Stimulated activated naive CD8-positive, alpha-beta T cell treated with anti-CD3 and anti-CD28 coated beads, Interleukin-15, Interleukin-2, amounts not matched to agents 100 ng/mL and 50 ng/mL, for 24 hours (primary cell): ENCODE results near the gene KLK6.

Experiments
- H3K27ac Mint-ChIP-seq: one replicate; pipeline ENCODE4 v1.8.0; 2021; ENCODE audit warnings: mild to moderate bottlenecking, mixed read lengths
- H3K27me3 Mint-ChIP-seq: one replicate; pipeline ENCODE4 v1.8.0; 2021; ENCODE audit warnings: mixed read lengths
- H3K36me3 Mint-ChIP-seq: one replicate; pipeline ENCODE4 v1.8.0; 2021; ENCODE audit warnings: low read depth, mixed read lengths
- H3K4me1 Mint-ChIP-seq: one replicate; pipeline ENCODE4 v1.8.0; 2021; ENCODE audit warnings: low read depth, mixed read lengths
- H3K4me3 Mint-ChIP-seq: one replicate; pipeline ENCODE4 v1.8.0; 2021; ENCODE audit warnings: mild to moderate bottlenecking, mixed read lengths
- H3K9me3 Mint-ChIP-seq: one replicate; pipeline ENCODE4 v1.8.0; 2021; ENCODE audit warnings: mixed read lengths

KLK6 gene

DNA sequence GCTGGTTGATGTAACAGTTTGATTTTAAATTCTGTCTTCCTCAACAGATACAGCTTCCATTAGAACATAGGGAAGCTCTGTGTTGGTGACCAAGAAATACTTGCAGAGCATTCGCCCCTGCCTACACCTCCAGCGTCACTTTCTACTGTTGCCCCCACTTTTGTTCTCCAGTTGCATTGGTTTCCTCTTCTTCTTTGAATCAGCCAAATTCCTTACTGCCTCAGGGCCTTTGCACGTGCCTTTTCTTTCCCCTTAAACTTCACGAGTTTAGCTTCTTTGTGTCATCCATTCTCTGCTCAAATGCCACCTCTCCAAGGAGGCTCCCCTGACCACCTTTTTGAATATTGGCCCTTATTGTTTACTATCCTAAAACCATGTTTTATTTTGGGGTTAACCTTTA is 22.3 kb downstream of the KLK6 start:
- Mint-ChIP-seq H3K9me3 (peaks cover 2% of the 10 kb centered on the region), H3K36me3 (no peaks in the 10 kb centered on the region), H3K4me1 (no peaks in the 10 kb centered on the region), H3K27me3 (peaks cover 23% of the 10 kb centered on the region), H3K4me3 (no peak overlapping the region), H3K27ac (no peak overlapping the region)

DNA sequence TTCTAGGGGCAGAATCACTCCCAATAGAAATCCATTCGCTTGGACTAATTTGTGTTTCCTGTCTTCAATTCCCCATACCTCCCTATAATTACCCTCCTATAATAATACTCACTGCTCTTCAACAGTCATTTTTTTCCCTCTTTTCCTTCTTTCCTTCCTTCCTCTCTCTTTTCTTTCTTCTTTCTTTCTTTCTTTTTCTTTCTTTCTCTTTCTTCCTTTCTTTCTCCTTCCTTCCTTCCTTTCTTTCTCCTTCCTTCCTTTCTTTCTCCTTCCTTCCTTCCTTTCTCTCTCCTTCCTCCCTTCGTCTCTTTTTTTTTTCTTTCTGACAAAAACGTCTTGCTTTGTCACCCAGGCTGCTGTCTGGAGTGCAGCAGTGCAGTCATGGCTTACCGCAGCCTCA is 24.6 kb downstream of the KLK6 start:
- peaks cover 33% of the 10 kb centered on the region for H3K27me3 Mint-ChIP-seq
- no peak overlapping the region for H3K4me3 Mint-ChIP-seq
- no peaks in the 10 kb centered on the region for H3K36me3 Mint-ChIP-seq
- H3K9me3 Mint-ChIP-seq: peaks cover 5% of the 10 kb centered on the region
- H3K27ac Mint-ChIP-seq: no peak overlapping the region
- H3K4me1 Mint-ChIP-seq: no peaks in the 10 kb centered on the region

- Mint-ChIP-seq H3K36me3 (no peaks in the 10 kb centered on the region), H3K27me3 (peaks cover 35% of the 10 kb centered on the region), H3K4me3 (no peak overlapping the region), H3K27ac (no peak overlapping the region), H3K4me1 (no peaks in the 10 kb centered on the region), H3K9me3 (peaks cover 5% of the 10 kb centered on the region)
These were observed 26.1 kb downstream of the KLK6 start for GRCh38 chr19:50943074-50943828.

DNA sequence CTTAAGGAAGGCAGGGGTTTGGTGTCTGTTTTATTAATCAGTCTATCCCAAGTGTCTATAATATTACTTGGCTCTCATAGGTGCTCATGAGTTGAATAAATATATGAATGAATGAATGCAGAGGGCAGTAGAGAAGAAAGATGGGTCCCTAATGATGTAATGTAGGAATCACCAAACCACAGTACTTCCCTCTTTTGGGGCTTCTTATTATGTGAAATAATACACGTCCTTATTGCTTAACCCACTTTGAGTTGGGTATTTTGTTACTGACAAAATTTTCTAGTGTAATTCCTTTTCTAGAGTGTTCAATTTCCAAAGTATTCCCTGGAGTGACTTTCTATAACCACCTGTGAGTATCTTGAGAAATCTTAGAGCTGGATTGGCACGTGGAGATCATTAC is 29.8 kb downstream of the KLK6 start:
- Mint-ChIP-seq H3K27ac (no peak overlapping the region), H3K4me3 (no peak overlapping the region), H3K27me3 (peaks cover 24% of the 10 kb centered on the region), H3K9me3 (peaks cover 5% of the 10 kb centered on the region), H3K36me3 (no peaks in the 10 kb centered on the region), H3K4me1 (no peaks in the 10 kb centered on the region)

DNA sequence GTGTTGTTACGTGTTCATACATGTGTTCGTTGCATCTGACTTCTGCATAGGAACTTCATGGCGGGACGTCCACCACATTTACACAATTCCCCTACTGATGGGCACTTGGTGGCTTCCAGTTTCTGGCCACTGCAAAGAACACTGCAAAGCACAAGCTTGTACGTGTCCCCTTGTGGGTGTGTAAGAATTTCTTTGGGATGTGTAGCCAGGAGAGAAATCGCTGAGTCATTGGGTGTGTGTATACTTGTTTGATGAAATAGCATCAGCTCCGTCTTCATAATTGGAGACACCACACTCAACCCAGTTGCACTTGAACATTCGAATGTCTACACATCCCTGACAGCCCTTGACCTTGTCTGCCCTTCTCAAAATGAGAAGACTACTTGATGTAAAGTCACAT is 35.8 kb downstream of the KLK6 start:
- H3K9me3 Mint-ChIP-seq: no peaks in the 10 kb centered on the region
- no peak overlapping the region for H3K4me3 Mint-ChIP-seq
- peaks cover 23% of the 10 kb centered on the region for H3K27me3 Mint-ChIP-seq
- H3K27ac Mint-ChIP-seq: no peak overlapping the region
- H3K4me1 Mint-ChIP-seq: no peaks in the 10 kb centered on the region
- no peaks in the 10 kb centered on the region for H3K36me3 Mint-ChIP-seq

DNA sequence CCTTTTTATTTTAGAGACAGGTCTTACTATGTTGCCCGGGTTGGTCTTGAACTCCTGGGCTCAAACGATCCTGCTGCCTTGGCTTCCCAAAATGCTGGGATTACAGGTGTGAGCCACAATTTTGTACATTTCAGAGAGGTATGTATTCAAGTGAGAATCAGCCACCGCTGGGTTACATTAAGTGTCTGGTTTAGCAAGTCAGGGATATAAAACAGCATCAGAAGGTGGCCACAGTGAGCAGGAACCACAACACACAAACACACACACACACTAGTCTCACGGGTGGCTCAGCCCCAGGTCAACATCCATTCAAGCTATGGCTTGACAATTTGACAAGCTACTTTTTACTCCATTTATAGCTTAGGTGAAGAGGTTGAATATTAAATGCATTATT is 36.7 kb downstream of the KLK6 start:
- peaks cover 27% of the 10 kb centered on the region for H3K27me3 Mint-ChIP-seq
- no peak overlapping the region for H3K4me3 Mint-ChIP-seq
- H3K4me1 Mint-ChIP-seq: no peaks in the 10 kb centered on the region
- H3K27ac Mint-ChIP-seq: no peak overlapping the region
- H3K36me3 Mint-ChIP-seq: no peaks in the 10 kb centered on the region
- H3K9me3 Mint-ChIP-seq: no peaks in the 10 kb centered on the region

DNA sequence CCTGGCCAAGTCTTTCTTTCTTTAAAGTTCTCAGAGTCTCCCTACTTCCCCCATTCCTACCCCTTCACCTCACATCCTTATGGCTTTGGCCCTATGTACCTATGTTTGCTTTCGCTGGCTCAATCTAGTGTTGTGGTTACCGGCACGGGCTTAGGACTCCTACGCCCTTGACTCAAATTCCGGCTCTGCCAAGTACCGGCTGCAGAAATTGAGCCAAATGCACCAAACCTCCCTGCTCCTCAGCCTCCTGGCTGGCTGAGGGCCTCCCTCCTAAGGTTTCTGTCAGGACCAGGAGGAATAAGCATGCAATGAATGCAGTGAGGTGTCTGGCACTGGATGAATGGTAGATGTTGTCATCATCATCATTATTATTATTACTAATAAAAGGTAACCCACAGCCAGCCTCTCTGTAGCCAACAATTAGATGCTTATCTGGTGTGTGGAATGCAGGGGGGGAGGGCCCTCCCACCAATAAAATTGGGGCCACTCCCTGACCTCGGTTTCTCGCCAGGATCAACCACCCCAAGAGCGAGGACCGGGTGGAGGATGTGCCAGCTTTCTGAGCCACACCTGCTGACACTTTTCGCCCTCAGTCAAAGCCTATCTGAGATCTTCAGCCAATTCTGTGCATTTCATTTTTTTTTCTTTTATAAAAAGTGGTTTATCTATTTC is 37.2 kb downstream of the KLK6 start:
- Mint-ChIP-seq H3K4me1 (no peaks in the 10 kb centered on the region), H3K4me3 (no peak overlapping the region), H3K36me3 (no peaks in the 10 kb centered on the region), H3K9me3 (no peaks in the 10 kb centered on the region), H3K27me3 (peaks cover 31% of the 10 kb centered on the region), H3K27ac (no peak overlapping the region)

DNA sequence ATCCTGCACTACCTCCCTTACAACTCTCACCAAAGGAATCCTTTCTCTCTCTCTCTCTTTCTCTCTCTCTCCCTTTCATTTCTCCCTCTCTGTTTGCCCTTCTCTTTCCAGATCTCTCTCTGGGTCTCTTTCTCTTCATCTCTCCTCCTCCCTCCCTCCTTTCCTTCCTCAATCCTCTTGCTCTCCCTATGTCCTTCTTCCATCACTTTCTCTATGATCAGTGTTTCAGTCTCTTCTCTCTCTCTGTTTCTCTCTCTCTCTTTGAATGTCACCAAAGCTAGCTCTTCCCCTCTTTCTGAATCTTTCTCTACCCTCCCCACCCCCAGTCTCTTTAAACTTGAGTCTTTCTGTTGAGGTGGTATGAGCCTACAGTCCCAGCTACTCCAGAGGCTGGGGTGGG is 38.4 kb downstream of the KLK6 start:
- H3K27ac Mint-ChIP-seq: no peak overlapping the region
- H3K36me3 Mint-ChIP-seq: no peaks in the 10 kb centered on the region
- no peak overlapping the region for H3K4me3 Mint-ChIP-seq
- peaks cover 38% of the 10 kb centered on the region for H3K27me3 Mint-ChIP-seq
- no peaks in the 10 kb centered on the region for H3K9me3 Mint-ChIP-seq
- no peaks in the 10 kb centered on the region for H3K4me1 Mint-ChIP-seq

GRCh38 chr19:50928831-50929230 is 40.6 kb downstream of the KLK6 start:
- no peak overlapping the region for H3K4me3 Mint-ChIP-seq
- peaks cover 49% of the 10 kb centered on the region for H3K27me3 Mint-ChIP-seq
- no peaks in the 10 kb centered on the region for H3K4me1 Mint-ChIP-seq
- no peak overlapping the region for H3K27ac Mint-ChIP-seq
- H3K36me3 Mint-ChIP-seq: no peaks in the 10 kb centered on the region
- H3K9me3 Mint-ChIP-seq: no peaks in the 10 kb centered on the region

GRCh38 chr19:50926144-50926543 is 43.2 kb downstream of the KLK6 start:
- Mint-ChIP-seq H3K4me3 (no peak overlapping the region), H3K27me3 (peaks cover 48% of the 10 kb centered on the region), H3K27ac (no peak overlapping the region), H3K36me3 (no peaks in the 10 kb centered on the region), H3K4me1 (peaks cover 8% of the 10 kb centered on the region), H3K9me3 (no peaks in the 10 kb centered on the region)

DNA sequence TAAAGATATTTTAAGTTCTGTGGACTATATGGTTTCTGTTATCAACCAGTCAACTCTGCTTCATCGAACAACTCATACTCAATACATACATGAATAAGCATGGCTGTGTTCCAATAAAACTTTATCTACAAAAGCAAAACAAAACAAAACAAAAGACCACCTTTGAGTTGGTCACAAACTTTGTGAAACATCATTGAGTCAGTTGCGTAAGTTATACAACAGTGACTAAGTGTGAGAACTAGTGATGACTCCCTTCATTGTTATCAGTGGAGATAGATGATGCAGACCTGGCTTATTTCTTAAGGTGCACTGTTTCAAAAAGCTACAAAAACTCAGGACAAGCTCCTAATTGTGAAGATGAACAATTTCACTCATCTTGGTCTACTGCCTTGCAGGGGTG is 43.7 kb downstream of the KLK6 start:
- Mint-ChIP-seq H3K27me3 (peaks cover 45% of the 10 kb centered on the region), H3K27ac (no peak overlapping the region)

GRCh38 chr19:50924586-50924985 is 44.8 kb downstream of the KLK6 start:
- H3K36me3 Mint-ChIP-seq: no peaks in the 10 kb centered on the region
- H3K27me3 Mint-ChIP-seq: peaks cover 47% of the 10 kb centered on the region
- peaks cover 8% of the 10 kb centered on the region for H3K4me1 Mint-ChIP-seq
- no peaks in the 10 kb centered on the region for H3K9me3 Mint-ChIP-seq
- H3K4me3 Mint-ChIP-seq: no peak overlapping the region
- no peak overlapping the region for H3K27ac Mint-ChIP-seq

More for the DNA sequence above, 43.7 kb downstream of the KLK6 start:
- Mint-ChIP-seq H3K4me3 (no peak overlapping the region), H3K36me3 (no peaks in the 10 kb centered on the region), H3K4me1 (peaks cover 8% of the 10 kb centered on the region), H3K9me3 (no peaks in the 10 kb centered on the region)

DNA sequence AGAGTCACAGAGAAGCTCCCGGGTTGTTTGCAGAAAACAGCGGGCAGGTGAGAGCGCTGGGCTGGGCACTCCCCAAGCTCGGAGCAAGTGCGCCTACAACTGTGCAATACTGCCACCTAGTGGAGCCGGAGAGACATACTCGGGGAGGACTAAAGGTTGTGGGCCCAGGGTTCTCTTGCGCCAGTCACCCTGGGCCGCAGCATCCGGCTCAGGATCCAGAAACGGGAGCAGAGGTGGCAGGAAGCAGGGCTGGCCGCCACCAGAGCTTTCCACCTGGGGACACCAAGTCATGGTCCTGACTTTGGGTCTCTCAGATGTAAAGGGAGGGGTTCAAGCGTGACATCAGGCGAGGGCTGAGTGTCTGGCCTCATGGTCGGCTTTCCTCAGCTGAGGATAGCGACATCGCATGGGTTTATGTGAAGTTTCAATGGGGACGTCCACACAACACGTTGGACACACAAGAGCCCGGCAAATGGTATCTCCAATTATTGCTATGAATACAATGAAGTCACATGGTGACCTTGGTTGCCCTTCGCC is 47.0 kb downstream of the KLK6 start:
- peaks cover 52% of the 10 kb centered on the region for H3K27me3 Mint-ChIP-seq
- no peak overlapping the region for H3K4me3 Mint-ChIP-seq
- no peaks in the 10 kb centered on the region for H3K9me3 Mint-ChIP-seq

GRCh38 chr19:50921426-50922316 is 47.7 kb downstream of the KLK6 start:
- no peak overlapping the region for H3K27ac Mint-ChIP-seq
- no peak overlapping the region for H3K4me3 Mint-ChIP-seq
- H3K4me1 Mint-ChIP-seq: peaks cover 8% of the 10 kb centered on the region
- H3K9me3 Mint-ChIP-seq: no peaks in the 10 kb centered on the region
- H3K27me3 Mint-ChIP-seq: peaks cover 50% of the 10 kb centered on the region
- H3K36me3 Mint-ChIP-seq: no peaks in the 10 kb centered on the region

More for the DNA sequence above, 47.0 kb downstream of the KLK6 start:
- Mint-ChIP-seq H3K27ac (no peak overlapping the region), H3K36me3 (no peaks in the 10 kb centered on the region), H3K4me1 (peaks cover 8% of the 10 kb centered on the region)

GRCh38 chr19:50916069-50916468 is 53.3 kb downstream of the KLK6 start:
- Mint-ChIP-seq H3K27me3 (peaks cover 35% of the 10 kb centered on the region), H3K9me3 (no peaks in the 10 kb centered on the region), H3K4me1 (no peaks in the 10 kb centered on the region), H3K36me3 (no peaks in the 10 kb centered on the region), H3K27ac (no peak overlapping the region), H3K4me3 (no peak overlapping the region)
